ENCODE data around the gene DNAH2.

DNAH2 gene

DNA sequence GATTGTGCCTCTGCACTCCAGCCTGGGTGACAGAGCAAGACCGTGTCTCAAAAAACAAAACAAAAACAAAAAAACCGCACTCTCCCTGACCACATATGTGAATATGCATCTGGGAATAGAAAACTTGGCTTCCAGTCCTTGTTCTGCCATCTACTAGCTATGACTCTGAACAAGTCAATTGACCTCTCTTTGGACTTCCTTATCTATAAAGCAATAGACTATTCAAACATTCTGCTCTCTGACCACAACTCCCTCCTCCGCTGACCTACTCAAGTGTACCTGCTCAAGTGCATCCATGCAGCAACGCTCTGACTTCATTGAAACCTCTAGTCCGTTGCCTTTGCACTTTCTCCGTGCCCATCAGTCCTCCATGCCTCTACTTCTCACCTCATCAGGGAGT is 63.9 kb downstream of the DNAH2 start:
- Histone ChIP-seq H3F3A (ENCODE audit: insufficient read depth, low read length) (no peaks in the 10 kb centered on the region), H4K20me1 (ENCODE audit: insufficient read depth, low read length) (no peaks in the 10 kb centered on the region), H3K4me1 (ENCODE audit: insufficient read depth, low read length, severe bottlenecking) (no peaks in the 10 kb centered on the region), H3K27me3 (ENCODE audit: insufficient read depth, low read length) (peaks cover 2% of the 10 kb centered on the region; the same call in 1 of the 2 replicates), H3K9ac (ENCODE audit: low read length) (no peak overlapping the region), H3K79me2 (ENCODE audit: insufficient read depth, low read length) (no peaks in the 10 kb centered on the region), H3K9me2 (ENCODE audit: low read depth, low read length) (no peaks in the 10 kb centered on the region), H3K36me3 (ENCODE audit: insufficient read depth, low read length) (no peaks in the 10 kb centered on the region), H3K4me2 (ENCODE audit: low read length) (no peak overlapping the region), H3K9me3 (ENCODE audit: low read length) (no peaks in the 10 kb centered on the region), H3K27ac (ENCODE audit: low read depth, low read length, poor library complexity, severe bottlenecking) (no peak overlapping the region), H2AFZ (ENCODE audit: low read length) (no peak overlapping the region), H3K4me3 (ENCODE audit: low read depth, low read length, poor library complexity, severe bottlenecking) (no peak overlapping the region)
- TF ChIP-seq CTCF (IDR thresholded peaks at IDR 0.05; ENCODE audit: low read length) = no peak

GRCh38 chr17:7782240-7782639 is 64.7 kb downstream of the DNAH2 start:
- TF ChIP-seq CTCF (IDR thresholded peaks at IDR 0.05; ENCODE audit: low read length) (peak; percentile 29), EZH2 (IDR thresholded peaks at IDR 0.05; ENCODE audit: borderline replicate concordance, low read length) (no peak)
- Histone ChIP-seq H3K4me2 (ENCODE audit: low read length) (no peak overlapping the region), H3F3A (ENCODE audit: insufficient read depth, low read length) (no peaks in the 10 kb centered on the region)

GRCh38 chr17:7786866-7787265 is 69.3 kb downstream of the DNAH2 start:
- Histone ChIP-seq H3K27ac (ENCODE audit: low read depth, low read length, poor library complexity, severe bottlenecking) (no peak overlapping the region), H3K9ac (ENCODE audit: low read length) (no peak overlapping the region), H3K27me3 (ENCODE audit: insufficient read depth, low read length) (no peaks in the 10 kb centered on the region), H2AFZ (ENCODE audit: low read length) (no peak overlapping the region), H3F3A (ENCODE audit: insufficient read depth, low read length) (no peaks in the 10 kb centered on the region), H4K20me1 (ENCODE audit: insufficient read depth, low read length) (no peaks in the 10 kb centered on the region), H3K4me1 (ENCODE audit: insufficient read depth, low read length, severe bottlenecking) (no peaks in the 10 kb centered on the region), H3K4me3 (ENCODE audit: low read depth, low read length, poor library complexity, severe bottlenecking) (no peak overlapping the region), H3K36me3 (ENCODE audit: insufficient read depth, low read length) (no peaks in the 10 kb centered on the region), H3K9me2 (ENCODE audit: low read depth, low read length) (no peaks in the 10 kb centered on the region), H3K4me2 (ENCODE audit: low read length) (no peak overlapping the region), H3K79me2 (ENCODE audit: insufficient read depth, low read length) (no peaks in the 10 kb centered on the region), H3K9me3 (ENCODE audit: low read length) (no peaks in the 10 kb centered on the region)
- TF ChIP-seq CTCF (IDR thresholded peaks at IDR 0.05; ENCODE audit: low read length) = no peak
- no peak for TF ChIP-seq EZH2 (IDR thresholded peaks at IDR 0.05; ENCODE audit: borderline replicate concordance, low read length)

More at GRCh38 chr17:7782240-7782639, 64.7 kb downstream of the DNAH2 start:
- Histone ChIP-seq H3K9me2 (ENCODE audit: low read depth, low read length) (no peaks in the 10 kb centered on the region), H3K36me3 (ENCODE audit: insufficient read depth, low read length) (no peaks in the 10 kb centered on the region), H3K4me3 (ENCODE audit: low read depth, low read length, poor library complexity, severe bottlenecking) (no peak overlapping the region), H3K79me2 (ENCODE audit: insufficient read depth, low read length) (no peaks in the 10 kb centered on the region), H3K27me3 (ENCODE audit: insufficient read depth, low read length) (no peaks in the 10 kb centered on the region), H3K4me1 (ENCODE audit: insufficient read depth, low read length, severe bottlenecking) (no peaks in the 10 kb centered on the region), H3K9ac (ENCODE audit: low read length) (no peak overlapping the region), H2AFZ (ENCODE audit: low read length) (no peak overlapping the region), H4K20me1 (ENCODE audit: insufficient read depth, low read length) (no peaks in the 10 kb centered on the region), H3K27ac (ENCODE audit: low read depth, low read length, poor library complexity, severe bottlenecking) (no peak overlapping the region), H3K9me3 (ENCODE audit: low read length) (no peaks in the 10 kb centered on the region)
